ENCODE results near the gene SPR.

DNA sequence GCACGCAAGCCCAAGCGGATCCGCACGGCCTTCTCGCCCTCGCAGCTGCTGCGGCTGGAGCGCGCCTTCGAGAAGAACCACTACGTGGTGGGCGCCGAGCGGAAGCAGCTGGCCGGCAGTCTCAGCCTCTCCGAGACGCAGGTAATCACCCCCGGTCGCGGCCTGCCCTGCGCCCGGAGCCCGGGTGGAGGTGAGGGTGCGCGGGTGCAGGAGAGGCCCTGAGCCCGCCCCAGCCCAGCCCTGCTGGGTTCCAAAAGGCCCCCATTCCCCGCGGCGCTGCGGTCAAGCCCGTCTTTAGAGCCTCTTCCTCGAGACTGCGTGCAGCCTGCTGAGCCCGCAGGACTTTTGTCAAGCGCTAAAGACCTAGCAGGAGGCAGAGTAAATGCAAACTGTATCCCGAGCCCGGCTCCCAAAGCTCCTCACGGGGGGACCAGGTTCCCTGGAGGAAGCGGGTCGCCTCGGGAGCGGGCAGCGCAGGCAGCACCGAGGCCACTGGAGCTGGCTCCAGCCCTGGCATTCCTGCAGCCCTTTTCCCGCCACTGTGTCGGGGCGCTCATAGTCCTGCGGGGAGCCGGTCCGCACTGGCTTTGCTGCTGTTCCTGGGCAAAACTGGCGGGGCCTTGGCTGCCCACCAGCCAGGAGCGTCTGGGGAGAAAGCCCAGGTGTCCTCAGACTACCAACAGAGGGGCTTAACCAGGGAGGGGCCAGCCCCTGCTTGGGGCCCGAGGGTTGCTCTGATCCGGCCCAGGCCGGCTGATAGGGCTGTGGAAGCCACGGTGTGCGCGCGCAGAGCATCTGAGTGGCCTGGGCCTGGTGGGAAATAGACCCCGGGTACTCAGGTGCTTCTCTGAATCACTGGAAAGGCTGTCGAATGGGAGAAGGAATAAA, 37.4 kb downstream of the SPR start:
- no peak for TF ChIP-seq POLR2A (IDR thresholded peaks at IDR 0.05; ENCODE audit: insufficient read depth in 1 of 2, low read depth in 2 of 2, low read length in 2 of 2)
- TF ChIP-seq KDM1A (CRISPR knock-in tag; IDR thresholded peaks at IDR 0.05) = no peak
- TF ChIP-seq, protein P1, sequence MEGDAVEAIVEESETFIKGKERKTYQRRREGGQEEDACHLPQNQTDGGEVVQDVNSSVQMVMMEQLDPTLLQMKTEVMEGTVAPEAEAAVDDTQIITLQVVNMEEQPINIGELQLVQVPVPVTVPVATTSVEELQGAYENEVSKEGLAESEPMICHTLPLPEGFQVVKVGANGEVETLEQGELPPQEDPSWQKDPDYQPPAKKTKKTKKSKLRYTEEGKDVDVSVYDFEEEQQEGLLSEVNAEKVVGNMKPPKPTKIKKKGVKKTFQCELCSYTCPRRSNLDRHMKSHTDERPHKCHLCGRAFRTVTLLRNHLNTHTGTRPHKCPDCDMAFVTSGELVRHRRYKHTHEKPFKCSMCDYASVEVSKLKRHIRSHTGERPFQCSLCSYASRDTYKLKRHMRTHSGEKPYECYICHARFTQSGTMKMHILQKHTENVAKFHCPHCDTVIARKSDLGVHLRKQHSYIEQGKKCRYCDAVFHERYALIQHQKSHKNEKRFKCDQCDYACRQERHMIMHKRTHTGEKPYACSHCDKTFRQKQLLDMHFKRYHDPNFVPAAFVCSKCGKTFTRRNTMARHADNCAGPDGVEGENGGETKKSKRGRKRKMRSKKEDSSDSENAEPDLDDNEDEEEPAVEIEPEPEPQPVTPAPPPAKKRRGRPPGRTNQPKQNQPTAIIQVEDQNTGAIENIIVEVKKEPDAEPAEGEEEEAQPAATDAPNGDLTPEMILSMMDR (CRISPR knock-in tag; IDR thresholded peaks at IDR 0.05) = no peak
- TF ChIP-seq, protein P2, sequence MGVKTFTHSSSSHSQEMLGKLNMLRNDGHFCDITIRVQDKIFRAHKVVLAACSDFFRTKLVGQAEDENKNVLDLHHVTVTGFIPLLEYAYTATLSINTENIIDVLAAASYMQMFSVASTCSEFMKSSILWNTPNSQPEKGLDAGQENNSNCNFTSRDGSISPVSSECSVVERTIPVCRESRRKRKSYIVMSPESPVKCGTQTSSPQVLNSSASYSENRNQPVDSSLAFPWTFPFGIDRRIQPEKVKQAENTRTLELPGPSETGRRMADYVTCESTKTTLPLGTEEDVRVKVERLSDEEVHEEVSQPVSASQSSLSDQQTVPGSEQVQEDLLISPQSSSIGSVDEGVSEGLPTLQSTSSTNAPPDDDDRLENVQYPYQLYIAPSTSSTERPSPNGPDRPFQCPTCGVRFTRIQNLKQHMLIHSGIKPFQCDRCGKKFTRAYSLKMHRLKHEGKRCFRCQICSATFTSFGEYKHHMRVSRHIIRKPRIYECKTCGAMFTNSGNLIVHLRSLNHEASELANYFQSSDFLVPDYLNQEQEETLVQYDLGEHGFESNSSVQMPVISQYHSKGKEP (CRISPR knock-in tag; IDR thresholded peaks at IDR 0.05) = no peak
- TF ChIP-seq MYC (CRISPR knock-in tag; IDR thresholded peaks at IDR 0.05; ENCODE audit: borderline replicate concordance) = no peak
